HS-5 (cell line): Measurements from ENCODE around the gene PSMD6.

ENCODE experiments used
- DNase-seq: peaks from one replicate; pipeline ENCODE4 v3.0.0-alpha.2; 2012; ENCODE audit warnings: low read depth

Gene PSMD6

DNA sequence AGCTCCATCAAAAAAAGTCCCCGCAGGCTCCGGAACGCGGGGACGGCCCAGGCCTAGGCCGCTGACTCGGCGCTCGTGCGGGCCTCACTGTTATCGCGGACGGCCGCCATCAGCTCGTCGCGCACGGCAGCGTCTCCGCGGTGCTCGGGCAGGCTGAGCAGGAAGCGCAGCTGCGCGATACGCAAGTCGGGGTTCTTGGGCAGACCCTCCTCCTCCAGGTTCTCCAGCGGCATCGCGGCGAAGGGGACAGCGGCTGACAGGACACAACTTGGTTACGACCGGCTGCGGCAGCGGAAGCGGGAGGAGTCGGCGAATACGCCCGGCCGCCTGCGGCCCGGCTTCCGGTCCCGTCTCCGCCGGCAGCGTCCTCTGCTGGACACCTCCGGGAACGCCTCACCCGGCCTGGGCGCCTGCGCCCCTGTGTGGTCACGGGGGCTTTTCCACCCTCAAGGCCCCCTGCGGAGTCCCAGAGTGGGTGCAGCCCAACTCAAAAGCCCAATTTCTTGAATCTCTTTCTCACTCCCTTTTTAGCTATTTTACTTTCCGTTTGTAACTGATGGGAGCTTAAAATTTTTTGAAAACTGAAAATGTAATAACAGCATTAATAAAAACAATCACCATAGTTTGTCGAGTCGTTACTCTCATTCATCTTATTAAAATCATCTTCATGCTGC, at the start of gene PSMD6:
Gene PSMD6, minus strand, starts transcription at position 308 of the 674 bp plus-strand sequence. Its CDS starts 75 bp downstream, at position 233.
- peak; percentile 51 for DNase-seq

GRCh38 chr3:64072126-64072525, 48.8 kb upstream of the PSMD6 start:
- DNase-seq, result no peak

DNA sequence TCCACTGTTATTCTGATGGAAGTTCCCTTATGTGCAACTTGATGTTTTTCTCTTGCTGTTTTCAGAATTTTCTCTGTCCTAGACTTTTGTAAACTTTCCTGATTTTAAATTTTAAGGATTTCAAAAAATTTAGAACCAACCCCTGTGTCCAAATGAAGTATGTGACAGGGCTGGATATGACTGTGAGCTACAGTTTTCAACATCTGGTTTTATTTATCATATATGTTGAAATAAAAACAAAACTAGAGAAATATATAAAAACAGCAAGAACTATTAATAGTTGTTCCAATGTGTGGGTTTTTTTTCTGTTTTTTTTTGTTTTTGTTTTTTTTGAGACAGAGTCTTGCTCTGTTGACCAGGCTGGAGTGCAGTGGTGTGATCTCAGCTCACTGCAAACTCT, 47.4 kb upstream of the PSMD6 start:
- no peak for DNase-seq

DNA sequence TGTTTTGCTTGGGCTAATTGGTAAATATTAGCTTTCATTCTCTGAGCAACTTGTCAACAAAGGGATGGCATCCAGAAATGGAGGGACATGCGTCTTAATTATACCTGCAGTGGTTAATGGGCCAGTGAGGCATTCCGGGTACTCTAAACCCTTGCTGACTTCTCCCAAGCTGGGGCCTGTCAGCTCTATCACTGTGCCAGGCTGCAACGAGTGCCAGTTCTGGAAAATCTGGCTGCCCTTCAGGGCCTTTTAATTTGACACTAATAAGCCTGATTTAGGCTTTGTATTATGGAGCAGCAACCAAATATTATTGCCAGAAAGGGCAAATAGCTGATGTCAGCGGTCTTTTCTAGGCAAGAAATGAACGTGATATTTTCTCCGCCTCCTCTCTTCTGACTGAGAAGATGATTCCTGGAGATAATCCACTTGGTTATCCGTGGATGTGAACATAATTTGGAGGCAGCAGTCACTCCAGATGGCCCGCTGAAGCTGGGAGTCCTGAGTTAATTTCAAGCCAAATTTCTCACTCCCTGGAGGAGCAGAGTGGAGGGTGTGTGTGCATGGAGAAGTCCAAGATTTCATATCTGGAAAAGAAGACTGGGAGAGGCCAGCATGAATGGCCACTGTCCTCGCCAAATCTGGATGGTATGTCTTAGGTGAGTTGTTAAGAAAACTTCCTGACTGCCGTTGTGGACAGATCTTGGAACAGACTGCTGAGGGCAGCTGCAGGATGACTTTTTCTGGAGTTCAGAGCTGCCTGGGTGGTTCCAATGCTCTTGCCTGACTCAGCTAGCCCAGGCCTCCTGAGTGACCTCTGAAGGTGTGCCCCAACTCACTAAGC, 44.4 kb upstream of the PSMD6 start:
- DNase-seq, result no peak

- no peak for DNase-seq
Observed at GRCh38 chr3:64064804-64065203, 41.5 kb upstream of the PSMD6 start.

DNA sequence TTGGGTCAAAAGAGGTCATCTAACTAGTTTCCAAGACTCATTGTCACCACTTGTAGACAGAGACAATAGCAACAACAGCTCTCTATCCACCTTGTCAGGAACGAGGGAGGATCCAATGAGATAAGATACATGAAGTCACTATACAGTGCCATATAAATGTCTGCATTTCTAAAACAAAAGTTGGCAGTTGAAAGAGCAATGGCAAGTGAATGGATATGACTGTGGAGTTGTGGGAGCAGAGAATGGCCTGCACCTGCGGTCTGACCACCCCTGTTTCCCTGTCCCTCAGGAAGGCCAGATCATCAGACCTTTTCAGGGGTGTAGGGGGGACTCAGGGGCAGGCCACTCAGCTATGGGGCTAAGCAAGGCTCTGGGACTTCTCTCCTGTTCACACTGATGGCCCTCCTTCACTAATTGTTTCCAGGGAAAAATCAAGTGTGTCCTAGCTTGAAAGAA, 40.7 kb upstream of the PSMD6 start:
- DNase-seq, result no peak

DNA sequence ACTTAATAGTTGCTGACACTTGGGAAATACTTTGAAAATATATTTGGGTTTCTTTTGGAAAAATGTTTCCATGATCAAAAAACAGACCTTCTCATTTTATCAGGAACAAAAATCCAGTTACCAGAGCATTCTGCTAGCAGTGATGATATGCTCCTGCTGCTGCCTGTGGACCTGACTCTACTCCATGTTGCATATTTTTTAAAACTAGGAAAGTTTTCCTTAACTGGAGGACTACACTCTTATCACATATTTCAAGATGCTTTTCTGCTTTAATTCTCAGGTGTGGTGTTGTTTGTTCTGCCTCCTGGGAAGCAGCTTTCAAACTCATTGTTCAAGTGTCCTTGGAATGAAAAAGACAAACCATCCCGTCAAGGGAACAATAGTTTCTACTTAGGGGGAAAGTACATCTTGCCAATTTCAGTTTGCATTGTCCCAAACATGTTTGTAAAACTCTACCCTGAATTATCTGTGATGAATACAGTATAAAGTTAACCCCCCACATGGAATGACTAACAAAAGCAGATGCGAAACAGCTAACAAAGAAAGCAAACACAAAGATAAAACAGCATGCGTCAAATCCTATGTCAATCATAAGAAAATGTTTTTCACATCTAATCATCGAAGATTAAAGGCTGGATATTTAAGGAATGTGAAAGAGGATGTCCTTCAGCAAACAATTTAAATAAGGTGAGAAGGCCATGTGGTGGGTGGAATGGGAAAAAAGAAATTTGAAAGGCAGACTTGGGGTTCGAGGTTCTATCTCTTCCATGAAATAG, 40.1 kb upstream of the PSMD6 start:
- DNase-seq, result no peak

- DNase-seq, result no peak
Observed at GRCh38 chr3:64061628-64062027, 38.3 kb upstream of the PSMD6 start.

- DNase-seq, result no peak
Observed at GRCh38 chr3:64059484-64060175, 36.3 kb upstream of the PSMD6 start.

- no peak for DNase-seq
Observed at GRCh38 chr3:64058566-64058965, 35.3 kb upstream of the PSMD6 start.

DNA sequence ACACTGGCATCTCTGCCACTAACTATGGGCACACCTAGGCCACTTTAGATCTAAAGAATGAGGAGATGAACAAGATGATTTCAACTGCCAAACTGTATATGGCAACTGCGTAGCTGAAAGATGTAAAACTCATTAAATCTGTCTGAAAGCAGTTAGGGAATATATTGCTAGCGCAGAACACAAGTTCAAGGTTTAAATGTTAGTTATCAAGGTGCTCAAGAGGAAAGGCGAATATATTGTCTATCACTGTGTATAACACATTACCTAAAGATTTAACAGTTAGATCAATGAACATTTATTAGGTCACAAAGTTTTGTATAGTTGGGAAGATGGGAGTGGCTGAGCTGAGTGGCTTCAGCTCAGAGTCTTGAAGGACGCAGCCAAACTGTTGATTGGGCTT, 33.9 kb upstream of the PSMD6 start:
- no peak for DNase-seq

DNA sequence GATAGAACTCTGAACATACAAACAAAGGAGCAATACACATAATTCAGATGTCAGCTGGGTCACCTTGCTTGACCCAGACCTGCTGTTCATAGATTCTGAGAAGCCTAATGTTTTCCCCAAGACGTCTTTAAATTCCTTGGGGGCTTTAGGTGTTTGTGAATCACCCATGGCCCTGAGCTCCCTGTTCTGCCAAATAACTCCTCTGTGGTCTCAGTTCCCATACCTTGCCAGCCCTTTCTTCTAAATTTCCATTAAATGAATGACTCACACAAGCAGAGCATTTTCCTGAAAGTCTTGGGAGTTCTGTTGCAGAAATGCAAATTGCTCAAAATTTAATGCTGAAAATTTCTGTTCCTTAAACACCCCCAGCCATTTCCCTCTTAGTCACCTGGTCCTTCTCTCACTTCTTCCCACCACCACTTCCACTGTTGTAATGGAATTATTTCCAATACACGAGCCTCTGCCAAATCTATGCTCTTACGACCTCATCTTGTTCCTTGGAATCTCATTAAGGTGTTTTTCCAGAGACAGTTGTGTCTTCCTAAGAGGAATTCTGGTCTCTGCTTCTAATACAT, 33.4 kb upstream of the PSMD6 start:
- DNase-seq, result no peak

DNA sequence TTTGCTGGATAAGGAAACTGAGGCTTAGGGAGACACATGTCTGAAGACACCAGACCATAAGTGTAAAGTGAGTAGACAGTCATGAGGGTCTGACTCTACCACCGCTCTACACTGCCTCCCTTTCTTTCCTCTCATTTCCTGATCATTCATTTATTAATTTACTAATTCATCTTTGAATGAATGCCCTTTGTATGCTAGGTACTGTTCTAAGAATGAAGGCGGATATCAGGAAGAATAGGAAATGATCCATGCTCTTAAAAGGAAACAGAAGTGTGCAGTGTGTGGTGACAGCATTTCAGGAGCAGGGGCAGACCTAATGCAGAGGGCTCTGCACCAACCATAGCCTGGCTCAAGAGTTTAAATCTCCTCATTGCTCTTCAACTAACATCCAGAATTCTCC, 31.8 kb upstream of the PSMD6 start:
- no peak for DNase-seq

DNA sequence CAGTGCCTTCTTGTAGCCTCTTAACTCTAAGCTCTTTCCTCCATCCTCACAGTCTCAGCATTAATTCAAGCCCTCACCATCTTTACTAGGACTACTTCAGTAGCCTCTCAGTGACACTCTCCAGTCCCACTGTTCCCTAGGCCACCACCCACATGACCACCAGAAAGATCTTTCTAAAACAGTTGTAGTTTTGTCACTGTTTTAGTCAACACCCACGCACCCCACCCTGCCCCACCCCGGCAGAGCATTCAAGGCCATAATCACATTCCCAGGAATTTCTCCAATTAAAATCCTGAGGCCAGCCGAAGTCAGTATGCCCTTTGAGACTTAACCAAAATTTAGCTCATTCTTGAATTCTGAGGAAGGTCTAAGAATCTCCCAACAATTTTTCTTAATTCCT, 31.2 kb upstream of the PSMD6 start:
- no peak for DNase-seq

- no peak for DNase-seq
Observed at GRCh38 chr3:64053581-64053980, 30.3 kb upstream of the PSMD6 start.

DNA sequence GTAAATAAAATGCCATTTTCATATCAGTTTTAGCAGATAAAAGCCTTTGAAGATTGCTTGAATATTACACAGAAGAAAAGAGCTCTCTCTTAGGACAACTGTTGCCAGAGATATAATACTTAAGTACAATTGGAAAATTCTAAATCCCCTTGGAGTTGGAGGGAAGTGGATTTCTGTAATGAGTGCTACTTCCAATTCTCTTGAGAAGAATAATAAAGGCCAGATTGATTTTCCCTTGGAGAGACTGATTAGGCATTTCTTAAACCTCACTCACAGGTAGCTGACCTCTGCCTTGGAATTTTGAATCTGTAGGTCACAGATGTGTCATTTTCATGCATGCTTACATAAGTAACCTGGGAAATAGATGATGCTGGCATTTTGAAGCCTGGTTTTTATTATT, 29.8 kb upstream of the PSMD6 start:
- DNase-seq, result no peak

GRCh38 chr3:64049832-64050231, 26.5 kb upstream of the PSMD6 start:
- no peak for DNase-seq

DNA sequence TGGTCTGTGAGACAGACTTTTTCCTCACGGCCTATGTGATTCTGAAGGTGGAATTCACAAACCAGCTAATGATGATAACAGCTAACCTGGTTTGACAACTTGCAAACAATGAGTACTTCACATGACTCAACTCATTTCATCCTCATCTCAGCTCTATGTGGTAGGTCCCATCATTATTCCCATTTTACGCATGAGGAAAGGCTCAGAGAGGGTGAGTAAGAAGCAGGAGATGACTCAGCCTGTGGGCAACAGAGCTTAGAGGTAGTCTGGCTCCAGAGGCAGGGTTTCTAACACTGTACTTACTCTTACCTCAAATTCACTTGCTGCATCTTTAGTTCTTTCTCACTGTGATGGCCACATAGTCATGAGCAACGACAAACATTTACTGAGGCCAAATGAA, 25.8 kb upstream of the PSMD6 start:
- no peak for DNase-seq

DNA sequence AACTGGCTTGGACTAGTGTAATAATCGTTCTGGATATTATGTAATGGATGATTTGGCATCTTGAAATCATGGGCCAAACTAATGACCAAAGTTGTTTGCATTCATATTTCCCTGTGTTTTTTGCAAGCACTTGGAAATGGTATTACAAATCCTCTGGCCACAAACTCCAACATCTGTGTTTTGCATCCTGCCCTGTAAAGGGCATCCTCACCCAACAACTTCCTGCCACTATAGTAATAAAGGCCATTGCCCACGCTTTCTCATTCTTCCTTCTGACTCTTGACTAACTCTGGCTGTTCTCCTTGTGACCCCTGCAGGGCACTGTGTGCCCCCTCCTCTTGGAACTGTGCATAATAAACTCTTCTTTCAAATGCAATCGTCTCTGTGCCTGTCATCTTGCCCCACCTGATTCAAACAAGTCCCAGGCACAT, 25.4 kb upstream of the PSMD6 start:
- no peak for DNase-seq

- no peak for DNase-seq
Observed at GRCh38 chr3:64047787-64048186, 24.5 kb upstream of the PSMD6 start.

DNA sequence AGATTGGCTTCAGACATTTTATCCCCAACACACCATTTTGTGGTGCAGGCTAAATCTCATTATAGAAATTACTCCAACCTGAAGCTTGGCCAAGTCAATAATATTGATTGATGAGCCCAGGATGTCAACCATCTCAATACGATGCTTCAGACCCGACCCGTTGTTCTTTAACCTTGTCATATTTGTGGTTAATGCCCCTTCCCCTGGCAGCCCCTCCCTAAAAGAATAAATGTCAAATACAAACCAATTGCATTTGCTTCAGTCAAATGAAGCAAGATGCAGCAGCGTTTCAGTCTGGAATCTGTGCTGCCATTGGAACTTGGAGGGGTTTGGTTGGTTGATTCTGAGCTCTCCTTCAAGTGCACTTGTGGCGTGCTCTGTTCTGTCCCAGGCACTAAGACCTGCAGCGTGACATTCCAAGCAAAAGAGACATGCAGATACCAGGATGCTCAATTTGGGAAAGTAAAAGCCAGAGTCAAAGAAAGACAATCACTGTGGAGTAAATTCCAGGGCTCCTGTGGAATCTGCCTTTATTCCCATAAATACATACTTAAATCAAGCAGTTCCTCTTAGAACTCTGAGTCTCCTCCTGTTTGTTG, 23.8 kb upstream of the PSMD6 start:
- no peak for DNase-seq
